HG03354 (cell line): ENCODE data around the gene PLEKHG4B.
"Not testable (repeated sequence)": the region's sequence is repeated elsewhere in the genome, so short reads cannot be mapped to it uniquely, and the experiment has no call there.

ENCODE experiments used
- ATAC-seq: cut with Tn5 transposase; IDR thresholded peaks from one replicate; pipeline ENCODE4 v1.9.1; 2021; ENCODE audit warnings: mild to moderate bottlenecking; ENCODE audit not compliant: unreplicated experiment, poor library complexity, severe bottlenecking

Gene PLEKHG4B

GRCh38 chr5:234450-234849 lies 142.5 kb downstream of the PLEKHG4B start:
- ATAC-seq = no peak

- ATAC-seq = not testable (repeated sequence)
Measured at GRCh38 chr5:235527-235926, 143.6 kb downstream of the PLEKHG4B start.

GRCh38 chr5:237931-238330 lies 146.0 kb downstream of the PLEKHG4B start:
- not testable (repeated sequence) for ATAC-seq
